ENCODE measurements around the gene FGF1.

FGF1 gene

DNA sequence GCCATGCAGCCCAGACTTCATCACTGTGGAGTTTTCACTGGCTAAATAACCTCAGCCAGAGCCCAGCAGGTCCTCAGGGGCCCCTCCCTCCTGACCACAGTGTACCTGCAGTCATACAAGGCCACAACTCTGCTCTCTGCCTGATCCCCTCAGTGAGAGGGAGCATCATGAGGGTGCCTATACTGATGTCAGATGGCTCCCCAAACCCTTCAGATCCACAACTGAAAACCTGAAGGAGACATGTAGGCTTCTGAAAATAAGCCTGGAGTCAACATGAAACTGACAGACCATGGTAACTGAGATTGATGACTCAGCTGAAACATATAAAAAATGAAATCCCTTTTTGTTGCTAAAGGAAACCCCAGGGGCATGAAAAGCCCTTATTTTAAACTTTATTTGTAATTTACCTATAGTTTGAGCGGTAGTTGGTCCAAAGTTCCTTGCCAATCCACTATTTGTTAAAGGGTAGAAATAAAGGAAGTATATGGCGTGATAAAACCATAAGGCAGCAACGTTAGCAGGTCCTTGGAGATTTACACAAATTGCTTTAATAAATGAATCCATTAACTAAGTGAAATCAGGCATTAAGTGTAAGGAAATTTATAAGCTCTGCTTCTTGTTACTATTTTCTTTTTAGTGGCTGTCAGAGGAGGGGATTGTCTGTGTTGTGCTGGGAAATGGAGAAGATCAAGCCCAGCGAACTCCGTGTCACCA lies 68.3 kb downstream of the FGF1 start (continued):
- no peak for TF ChIP-seq ZBTB7A (tag by site-specific recombination; IDR thresholded peaks at IDR 0.05; ENCODE audit: low read depth)

DNA sequence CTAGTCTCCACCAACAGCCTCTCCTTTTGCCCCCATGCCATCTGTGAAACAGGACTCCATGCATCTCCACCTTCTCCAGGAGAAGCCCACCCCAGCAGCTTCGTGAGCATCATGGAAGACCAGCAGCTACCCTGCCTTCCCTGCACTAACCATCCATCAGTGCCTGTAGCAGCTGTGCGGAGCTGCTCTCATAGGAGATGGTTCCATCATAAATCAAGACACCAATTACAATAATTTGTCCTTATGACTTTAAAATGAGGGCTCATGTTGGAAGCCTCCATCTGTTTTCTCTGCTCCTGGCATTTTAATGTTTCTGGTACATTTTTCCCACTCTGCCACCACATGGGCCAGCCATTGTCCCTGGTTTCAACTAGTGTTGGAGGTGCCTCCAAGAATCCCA lies 69.9 kb downstream of the FGF1 start:
- Histone ChIP-seq H3K4me1 (ENCODE audit: control insufficient read depth, insufficient read depth, low read length) (no peaks in the 10 kb centered on the region), H3K36me3 (ENCODE audit: control insufficient read depth in 2 of 2, insufficient read depth in 1 of 2, low read length in 2 of 2) (no peaks in the 10 kb centered on the region), H3K27ac (ENCODE audit: extremely low read depth, low read depth, low read length) (no peak overlapping the region), H3K9me3 (ENCODE audit: control insufficient read depth, insufficient read depth, low read depth, low read length) (no peaks in the 10 kb centered on the region), H3K4me3 (ENCODE audit: low read depth, low read length) (no peak overlapping the region)
- ChIA-PET POLR2A (no interaction called here), CTCF (interaction anchor here (0.9 to 7.0 kb wide), 3 partner anchors 40 to 97 kb away, joined by 6 to 93 read pairs (median 8); no protein-coding TSS in a partner anchor)
- no peak for TF ChIP-seq ZNF571 (tag by site-specific recombination; IDR thresholded peaks at IDR 0.05)
- TF ChIP-seq ZNF791 (tag by site-specific recombination; IDR thresholded peaks at IDR 0.05): no peak
- no peak for TF ChIP-seq SCRT1 (tag by site-specific recombination; IDR thresholded peaks at IDR 0.05; ENCODE audit: borderline replicate concordance)
- TF ChIP-seq FEZF1 (tag by site-specific recombination; IDR thresholded peaks at IDR 0.05): no peak
- no peak for TF ChIP-seq ZNF629 (tag by site-specific recombination; IDR thresholded peaks at IDR 0.05)
- no peak for TF ChIP-seq HOXD13 (CRISPR knock-in tag; IDR thresholded peaks at IDR 0.05; ENCODE audit: borderline replicate concordance)
- TF ChIP-seq, protein P1, sequence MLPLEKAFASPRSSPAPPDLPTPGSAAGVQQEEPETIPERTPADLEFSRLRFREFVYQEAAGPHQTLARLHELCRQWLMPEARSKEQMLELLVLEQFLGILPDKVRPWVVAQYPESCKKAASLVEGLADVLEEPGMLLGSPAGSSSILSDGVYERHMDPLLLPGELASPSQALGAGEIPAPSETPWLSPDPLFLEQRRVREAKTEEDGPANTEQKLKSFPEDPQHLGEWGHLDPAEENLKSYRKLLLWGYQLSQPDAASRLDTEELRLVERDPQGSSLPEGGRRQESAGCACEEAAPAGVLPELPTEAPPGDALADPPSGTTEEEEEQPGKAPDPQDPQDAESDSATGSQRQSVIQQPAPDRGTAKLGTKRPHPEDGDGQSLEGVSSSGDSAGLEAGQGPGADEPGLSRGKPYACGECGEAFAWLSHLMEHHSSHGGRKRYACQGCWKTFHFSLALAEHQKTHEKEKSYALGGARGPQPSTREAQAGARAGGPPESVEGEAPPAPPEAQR (tag by site-specific recombination; IDR thresholded peaks at IDR 0.05): no peak
- no peak for TF ChIP-seq MYNN (tag by site-specific recombination; IDR thresholded peaks at IDR 0.05; ENCODE audit: borderline replicate concordance)
- no peak for TF ChIP-seq ZBTB26 (tag by site-specific recombination; optimal IDR thresholded peaks at IDR 0.05)
- no peak for TF ChIP-seq ELK4 (IDR thresholded peaks at IDR 0.05; ENCODE audit: borderline replicate concordance, low read depth, low read length)
- no peak for TF ChIP-seq TRIM28 (IDR thresholded peaks at IDR 0.05; ENCODE audit: borderline replicate concordance, low read length)
- TF ChIP-seq HIC1 (tag by site-specific recombination; IDR thresholded peaks at IDR 0.05): no peak
- TF ChIP-seq ZNF449 (tag by site-specific recombination; IDR thresholded peaks at IDR 0.05): no peak

DNA sequence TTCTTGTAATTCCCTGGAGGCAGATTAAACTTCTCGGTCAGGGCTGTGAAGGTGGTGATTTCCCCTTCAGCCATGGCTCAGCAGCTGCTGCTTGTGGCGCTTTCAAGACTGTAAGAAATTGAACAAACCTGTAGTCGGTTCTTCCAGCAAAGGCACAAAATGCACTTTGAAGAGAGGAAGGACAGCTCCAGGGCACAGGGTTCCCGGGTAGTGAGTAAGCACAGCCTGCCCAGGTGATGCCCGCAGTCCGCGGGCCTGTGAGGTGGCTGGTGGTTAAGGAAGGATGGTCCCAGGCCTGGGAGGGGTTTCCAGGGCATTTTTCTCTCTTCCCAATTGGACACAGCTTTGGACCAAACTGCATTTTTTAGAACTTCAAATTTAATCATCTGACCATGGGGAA lies 71.8 kb downstream of the FGF1 start:
- Histone ChIP-seq H3K9me3 (ENCODE audit: control insufficient read depth, insufficient read depth, low read depth, low read length) (no peaks in the 10 kb centered on the region), H3K36me3 (ENCODE audit: control insufficient read depth in 2 of 2, insufficient read depth in 1 of 2, low read length in 2 of 2) (no peaks in the 10 kb centered on the region), H3K27ac (ENCODE audit: extremely low read depth, low read depth, low read length) (no peak overlapping the region), H3K4me1 (ENCODE audit: control insufficient read depth, insufficient read depth, low read length) (no peaks in the 10 kb centered on the region), H3K4me3 (ENCODE audit: low read depth, low read length) (no peak overlapping the region)
- CTCF ChIA-PET: interaction anchor here (0.7 to 7.0 kb wide), 7 partner anchors 41 to 462 kb away, joined by 3 to 93 read pairs (median 5); no protein-coding TSS in a partner anchor
- POLR2A ChIA-PET: no interaction called here
- TF ChIP-seq ZNF311 (tag by site-specific recombination; IDR thresholded peaks at IDR 0.05; ENCODE audit: borderline replicate concordance) (no peak), SETDB1 (IDR thresholded peaks at IDR 0.05; ENCODE audit: insufficient read length, low read length) (no peak), INSM2 (tag by site-specific recombination; IDR thresholded peaks at IDR 0.05) (no peak), ZNF626 (tag by site-specific recombination; IDR thresholded peaks at IDR 0.05) (no peak), ZFP41 (tag by site-specific recombination; IDR thresholded peaks at IDR 0.05; ENCODE audit: borderline replicate concordance) (no peak), ZNF48 (tag by site-specific recombination; IDR thresholded peaks at IDR 0.05) (no peak), EGR2 (tag by site-specific recombination; IDR thresholded peaks at IDR 0.05; ENCODE audit: low read depth) (no peak)
- TF ChIP-seq, protein P2, sequence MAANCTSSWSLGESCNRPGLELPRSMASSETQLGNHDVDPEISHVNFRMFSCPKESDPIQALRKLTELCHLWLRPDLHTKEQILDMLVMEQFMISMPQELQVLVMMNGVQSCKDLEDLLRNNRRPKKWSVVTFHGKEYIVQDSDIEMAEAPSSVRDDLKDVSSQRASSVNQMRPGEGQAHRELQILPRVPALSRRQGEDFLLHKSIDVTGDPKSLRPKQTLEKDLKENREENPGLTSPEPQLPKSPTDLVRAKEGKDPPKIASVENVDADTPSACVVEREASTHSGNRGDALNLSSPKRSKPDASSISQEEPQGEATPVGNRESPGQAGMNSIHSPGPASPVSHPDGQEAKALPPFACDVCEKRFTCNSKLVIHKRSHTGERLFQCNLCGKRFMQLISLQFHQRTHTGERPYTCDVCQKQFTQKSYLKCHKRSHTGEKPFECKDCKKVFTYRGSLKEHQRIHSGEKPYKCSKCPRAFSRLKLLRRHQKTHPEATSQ (tag by site-specific recombination; IDR thresholded peaks at IDR 0.05): no peak
